ENCODE measurements around the gene KLHL35.

The KLHL35 gene

DNA sequence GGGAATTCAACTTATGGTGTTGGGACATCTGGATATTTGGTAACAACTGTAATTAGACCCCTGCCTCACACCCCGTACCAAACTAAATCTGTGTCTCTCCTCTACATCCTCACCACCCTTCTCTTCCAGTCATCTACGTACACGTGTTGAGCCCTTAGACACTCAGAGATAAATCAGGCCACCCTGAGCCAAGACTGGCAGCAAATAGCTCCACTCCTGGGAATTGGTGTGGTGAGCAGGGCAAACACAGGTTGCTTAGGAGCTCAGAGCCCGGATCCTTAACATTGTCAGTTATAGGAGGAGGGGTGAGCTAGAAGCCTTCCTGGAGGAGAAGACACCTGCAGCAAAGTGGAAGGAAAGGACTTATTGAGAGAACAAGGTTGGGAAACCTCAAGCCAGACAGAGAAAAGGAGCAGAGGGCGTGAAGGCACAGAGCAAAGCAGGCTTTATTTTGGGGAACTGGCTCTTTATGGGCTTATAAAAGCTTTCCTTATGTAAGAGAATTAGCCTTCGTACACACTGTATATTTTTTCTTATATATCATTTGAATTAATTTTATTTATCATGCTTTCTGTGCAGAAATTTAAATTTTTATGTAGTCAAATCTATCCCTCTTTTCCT, 36.9 kb upstream of the KLHL35 start:
- DNase-seq (ENCODE audit: low read depth) = no peak

DNA sequence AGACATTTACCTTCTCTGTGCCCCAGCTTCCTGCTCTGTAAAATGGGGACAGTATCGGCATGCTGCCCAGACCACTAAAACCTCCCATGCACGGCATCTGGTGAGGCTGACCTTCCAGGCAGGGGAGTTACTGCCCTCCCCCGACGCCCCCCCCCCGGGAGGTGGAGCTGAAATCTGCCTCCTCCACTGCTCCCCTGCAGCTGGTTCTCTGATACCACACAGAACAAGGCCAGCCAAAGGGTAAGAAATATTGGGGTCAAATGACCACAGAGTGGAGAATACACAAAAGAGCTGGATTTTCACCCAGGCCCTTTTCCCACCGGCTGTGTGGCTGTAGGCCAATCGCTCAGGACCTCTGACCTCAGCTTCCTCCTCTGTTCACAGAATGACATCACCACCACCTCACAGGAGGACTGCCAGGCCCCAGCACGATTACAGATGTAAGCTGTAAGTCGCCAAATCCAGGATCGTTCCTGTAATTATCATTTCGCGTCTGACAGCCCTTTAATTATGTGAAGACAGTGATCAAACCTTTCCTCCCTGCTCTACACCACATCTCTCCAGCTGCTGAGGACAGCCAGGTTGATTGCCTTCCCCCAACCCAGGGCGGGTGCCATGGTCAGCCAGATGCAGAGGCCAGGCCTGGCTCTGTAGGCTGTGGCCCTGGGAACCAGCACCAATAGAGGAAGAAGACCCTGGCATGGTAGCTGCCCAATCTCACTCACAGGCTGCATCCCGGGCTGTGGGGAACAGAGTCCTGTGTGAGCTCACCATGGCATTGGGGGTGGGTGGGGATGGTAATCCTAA, 35.7 kb upstream of the KLHL35 start:
- DNase-seq (ENCODE audit: low read depth) = no peak

DNA sequence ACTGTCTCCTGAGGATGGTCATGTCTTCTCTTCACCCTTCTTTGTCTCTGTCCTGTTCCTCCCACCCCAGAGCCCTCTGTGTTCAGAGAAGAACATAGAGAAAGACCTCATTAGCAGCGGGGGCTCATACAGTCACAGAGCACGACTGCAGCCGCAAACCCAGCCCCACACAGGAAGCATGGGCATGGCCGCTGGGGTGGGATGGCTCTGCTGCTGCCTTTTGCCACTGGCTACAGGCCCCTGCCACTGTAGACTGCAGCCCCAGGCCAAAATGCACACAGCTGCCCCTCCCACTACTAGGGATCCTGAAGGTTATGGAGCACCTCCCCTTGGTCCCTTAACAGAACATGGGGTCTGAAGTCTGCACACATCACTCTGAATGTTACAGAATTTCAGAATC, 34.9 kb upstream of the KLHL35 start:
- DNase-seq (ENCODE audit: low read depth) = no peak

DNA sequence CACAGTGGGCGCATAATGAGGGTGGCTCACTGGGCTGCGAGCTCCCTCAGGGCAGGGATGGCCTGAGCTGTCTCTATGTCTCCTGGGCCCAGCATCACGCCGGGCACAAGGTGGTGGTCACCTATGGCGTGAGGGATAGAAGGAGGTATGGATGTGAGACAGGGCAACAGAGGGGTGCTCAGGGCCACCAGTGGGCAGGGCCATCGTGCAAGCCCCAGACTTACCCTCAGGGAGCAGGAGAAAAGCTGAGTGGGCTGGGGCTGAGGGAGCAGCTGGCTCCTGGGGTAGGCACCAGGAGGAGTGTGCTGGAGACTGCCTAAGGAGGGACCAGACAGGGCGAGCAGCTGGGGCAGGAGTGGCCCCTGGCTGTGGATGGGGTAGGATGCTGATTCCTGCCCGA, 34.3 kb upstream of the KLHL35 start:
- no peak for DNase-seq (ENCODE audit: low read depth)

DNA sequence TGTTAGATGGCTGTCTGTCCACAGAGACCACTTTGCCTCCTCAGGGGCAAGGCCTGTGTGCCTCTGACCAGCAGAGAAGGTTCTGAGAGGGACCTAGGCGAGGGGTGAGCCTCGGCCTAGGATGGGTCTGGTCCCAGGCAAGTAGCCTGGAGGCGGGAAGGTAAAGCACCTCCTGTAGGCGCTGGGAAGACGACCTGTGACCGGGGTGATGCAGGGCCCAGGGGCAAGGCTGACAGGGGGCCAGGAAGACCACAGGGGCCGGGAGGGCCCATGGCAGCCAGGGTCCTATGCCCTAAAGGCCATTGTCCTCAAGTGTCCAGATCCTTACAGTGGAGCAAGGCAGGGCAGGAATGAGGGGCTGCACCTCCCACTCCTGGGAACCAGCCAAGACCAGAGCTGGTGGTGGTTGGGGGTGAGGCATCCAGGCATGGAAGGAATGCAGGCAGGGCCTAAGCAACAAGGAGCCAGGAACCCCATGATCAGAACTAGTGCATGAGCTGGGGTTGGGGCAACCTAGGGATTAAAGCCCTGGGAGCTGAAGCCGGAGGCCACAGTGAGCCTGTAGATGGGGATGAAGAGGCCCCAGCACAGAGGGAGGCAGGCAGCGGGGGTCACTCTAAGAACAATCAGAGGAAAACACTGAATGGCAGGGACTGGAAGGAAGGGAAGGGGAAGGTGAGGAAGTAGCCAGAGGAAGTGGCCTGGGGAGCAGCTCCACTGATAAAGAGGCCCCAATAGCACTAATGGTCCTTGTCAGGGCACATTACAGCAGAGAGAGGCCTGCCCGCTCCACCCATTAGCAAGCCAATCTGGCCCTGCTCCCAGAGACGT, 32.9 kb upstream of the KLHL35 start:
- DNase-seq (ENCODE audit: low read depth) = no peak

DNA sequence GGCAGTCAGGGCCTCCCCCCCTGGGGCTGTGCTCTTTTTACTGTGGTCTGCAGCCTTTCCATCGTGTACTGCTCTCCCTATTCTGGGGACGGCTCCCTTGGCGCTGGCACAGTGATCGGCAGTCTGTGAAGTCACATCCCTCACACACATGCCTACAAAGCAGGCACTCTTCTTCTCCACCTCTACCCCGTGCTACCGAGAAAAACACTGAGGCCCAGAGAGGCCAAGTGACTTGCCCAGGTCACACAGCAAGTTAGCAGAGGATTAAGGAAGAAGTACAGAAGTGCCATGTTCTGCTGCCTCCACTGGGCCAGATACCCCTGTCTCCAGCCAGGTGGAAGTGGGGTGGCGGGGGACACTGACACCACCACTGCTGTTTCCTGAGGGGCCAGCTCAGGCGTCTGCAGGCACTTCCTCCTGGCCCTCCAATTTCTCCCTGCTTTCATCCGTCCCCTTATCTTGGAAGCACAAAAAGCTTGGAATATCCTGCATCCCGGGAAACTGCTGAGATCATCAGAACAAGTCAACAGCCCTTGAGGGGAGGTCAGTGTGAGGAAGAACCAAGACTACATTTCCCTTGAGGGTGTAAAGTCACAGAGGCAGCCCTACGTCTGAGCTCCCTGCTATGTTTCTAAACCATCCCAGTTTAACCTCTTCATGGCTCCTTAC, 30.2 kb upstream of the KLHL35 start:
- no peak for DNase-seq (ENCODE audit: low read depth)

DNA sequence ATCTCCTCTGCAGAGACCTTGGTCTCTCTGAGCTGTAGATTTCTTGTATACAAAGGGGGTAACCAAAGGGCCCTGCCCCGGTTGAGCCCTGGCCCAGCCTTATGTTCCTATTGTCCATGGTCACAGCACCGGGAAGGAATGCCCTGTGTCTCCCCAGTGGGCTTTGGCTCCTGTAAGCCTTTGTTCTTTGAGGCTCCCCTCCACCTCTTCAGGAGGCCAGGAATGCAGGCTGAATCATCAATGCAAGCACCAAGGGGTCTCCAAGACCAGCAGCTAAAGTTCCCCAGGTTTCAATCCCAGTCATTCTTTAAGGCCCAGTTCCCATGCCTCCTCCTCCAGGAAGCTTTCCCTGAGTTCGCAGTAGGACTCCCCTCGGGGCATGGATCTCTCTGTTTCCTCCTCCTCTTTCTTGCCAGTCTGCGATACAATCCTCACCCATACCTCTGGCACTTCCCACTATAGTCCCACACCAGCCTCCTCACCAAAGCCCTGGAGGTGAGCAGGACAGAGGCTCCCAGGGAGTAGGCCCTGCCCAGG, 29.2 kb upstream of the KLHL35 start:
- DNase-seq (ENCODE audit: low read depth) = no peak

DNA sequence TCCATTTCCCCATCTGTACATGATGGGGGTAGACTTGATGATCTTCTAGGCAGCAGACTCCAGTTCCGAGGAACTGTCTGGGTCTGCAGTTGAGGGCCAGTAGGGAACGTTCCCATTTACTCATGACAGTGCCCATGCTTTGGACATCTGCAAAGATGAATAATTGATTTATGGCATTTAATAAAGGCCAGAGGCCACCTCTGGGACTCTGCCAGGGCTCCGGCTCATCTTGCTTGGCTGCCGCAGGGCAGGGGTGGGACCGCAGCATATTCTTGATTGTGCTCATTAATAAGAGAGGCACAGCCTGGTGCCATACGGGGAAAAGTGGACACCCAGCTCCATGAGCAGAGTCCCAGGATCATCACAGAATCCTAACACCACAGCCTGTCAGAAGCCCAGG, 28.1 kb upstream of the KLHL35 start:
- DNase-seq (ENCODE audit: low read depth) = no peak

DNA sequence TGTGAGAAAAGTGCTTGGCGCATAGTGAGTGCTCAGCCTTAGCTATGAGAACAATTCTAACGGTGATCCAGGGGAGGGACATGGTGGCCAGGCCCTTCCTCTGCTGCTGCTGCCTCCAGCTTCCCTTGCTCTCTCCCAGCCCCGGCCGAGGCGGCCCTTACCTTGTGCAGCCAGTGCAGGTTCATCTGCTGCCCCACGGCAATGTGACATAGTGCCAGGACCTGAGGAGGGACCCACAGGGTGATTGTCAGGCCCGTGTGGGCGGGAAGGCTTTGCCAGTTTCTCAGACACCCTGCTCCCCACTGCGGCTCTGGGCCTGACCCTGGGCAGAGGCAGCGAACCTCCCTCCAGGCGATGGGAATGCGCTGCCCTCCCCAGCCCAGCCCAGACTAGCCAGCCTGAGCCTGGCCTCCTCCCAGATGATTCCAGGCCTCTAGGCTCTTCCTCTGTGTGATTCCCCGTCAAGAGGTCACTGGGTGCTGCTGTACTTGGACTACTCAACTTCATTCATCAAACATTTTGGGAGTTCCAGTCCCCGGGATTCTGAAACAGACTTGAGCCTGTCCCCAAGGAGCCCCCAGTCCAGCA, 23.7 kb upstream of the KLHL35 start:
- DNase-seq (ENCODE audit: low read depth) = no peak

DNA sequence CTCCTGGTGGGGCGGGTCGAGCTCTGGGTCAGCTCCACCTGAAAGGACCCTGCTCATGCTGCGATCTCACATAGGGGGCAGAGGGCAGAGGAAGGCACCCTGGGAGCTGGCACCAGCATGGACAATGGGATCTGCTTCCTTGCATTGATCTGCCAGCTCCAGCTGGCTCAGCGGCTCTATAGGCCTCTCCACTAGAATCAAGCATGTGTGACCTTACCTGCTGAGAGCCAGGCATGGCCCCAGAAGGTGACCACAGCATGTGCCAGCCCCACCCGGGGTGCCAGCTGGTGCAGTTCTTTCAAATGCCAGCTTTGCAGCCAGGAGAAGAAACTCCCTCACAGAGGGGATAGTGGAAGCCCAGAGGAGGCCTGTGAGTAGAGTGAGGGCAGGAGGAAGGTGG, 22.0 kb upstream of the KLHL35 start:
- DNase-seq (ENCODE audit: low read depth) = no peak

DNA sequence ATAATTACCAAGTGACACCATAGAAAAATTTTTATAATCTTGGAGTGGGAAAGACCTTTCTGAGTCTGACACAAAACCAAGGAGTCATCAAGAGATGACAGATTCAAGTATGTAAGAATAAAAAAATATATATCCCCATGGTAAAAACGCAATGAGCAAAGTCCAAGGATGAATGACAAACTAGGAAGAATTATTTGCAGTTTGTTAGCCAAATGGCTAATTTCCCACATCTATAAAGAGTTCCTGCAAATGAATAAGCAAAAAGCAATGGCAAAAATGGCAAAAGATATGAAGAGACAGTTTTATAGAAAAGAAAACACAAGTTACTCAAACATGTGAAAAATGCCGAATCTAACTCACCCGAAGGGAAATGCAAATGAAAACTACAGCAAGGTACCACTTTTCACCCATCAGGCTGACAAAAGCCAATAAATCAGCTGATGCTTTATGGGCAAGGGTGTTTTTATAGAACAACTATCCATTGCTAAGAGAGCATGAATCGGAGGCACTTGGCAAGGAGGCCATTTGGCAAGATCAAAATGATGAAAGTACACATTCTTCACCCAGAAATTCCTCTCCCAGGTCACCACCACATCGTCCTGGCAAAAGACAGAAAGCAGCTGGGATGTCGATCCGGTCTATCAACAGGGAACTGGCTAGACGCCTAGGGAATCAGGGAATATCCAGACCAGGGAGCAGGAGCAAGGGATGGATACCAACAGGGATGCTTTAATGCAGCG, 21.1 kb upstream of the KLHL35 start:
- no peak for DNase-seq (ENCODE audit: low read depth)

DNA sequence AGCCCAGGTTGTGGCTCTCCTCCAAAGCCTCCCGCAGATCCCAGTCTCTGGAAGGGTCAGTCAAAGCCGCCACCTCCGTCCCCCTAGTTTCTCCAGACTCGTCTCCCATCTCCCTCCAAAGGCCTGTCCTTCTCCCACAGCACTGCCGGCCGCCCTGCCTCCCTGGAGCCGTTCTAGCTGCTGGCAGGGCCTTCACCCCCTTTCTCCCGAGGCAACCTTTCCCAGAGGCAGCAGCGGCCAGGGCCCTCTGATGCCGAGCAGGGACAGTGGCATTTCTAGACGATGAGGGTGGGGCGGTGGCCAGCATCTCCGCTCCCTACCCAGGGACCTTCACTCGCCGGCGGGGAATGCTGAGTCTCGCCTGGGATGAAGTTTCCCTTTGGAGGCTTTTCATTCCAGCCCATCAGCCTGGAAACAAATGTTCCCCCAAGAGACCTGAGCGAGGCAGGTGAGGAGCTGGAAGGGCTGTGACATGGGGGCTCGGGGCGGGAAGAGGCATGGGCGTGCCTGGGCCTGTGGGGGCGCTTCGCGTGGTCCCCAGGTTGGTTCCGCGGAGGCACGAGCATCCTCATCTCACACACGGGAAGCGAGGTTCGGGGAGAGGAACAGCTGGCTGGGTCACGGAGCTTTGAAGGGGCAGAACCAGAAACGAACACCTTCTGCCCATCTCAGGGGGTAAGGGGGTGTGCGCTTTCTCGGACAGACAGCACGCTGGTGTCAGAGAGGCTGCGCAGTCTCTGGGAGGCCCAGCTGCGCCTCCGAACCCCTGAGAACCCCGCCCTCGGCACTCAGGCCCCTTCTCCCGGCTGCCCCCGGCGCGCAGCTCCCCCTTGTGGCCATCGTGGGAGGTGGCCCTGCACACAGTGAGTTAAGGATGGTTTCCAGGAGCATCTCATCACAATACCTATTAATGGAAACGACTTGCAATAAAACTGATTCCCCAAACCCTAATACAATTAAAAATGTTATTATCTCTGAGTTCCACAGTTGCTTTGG, 18.1 kb upstream of the KLHL35 start:
- no peak for DNase-seq (ENCODE audit: low read depth)

DNA sequence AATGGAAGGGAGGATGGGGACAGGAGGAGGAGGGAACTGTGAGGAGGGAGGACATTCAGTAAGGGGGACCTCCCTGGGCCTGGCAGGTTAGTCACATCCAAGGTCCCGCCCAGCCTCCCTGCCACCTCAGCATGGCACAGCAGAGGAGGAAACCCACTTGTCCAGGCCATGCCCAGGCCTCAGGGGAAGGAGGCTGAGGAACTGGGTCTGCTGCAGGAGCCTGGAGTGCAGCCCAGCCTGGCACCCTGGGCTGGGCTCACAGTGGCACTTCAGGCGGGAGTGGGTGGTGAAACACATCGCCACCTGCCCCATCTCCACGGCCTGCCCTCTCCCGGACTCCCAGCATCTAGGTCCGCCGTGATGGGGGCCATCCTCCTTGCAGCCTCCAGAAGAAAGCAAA, 17.2 kb upstream of the KLHL35 start:
- no peak for DNase-seq (ENCODE audit: low read depth)

DNA sequence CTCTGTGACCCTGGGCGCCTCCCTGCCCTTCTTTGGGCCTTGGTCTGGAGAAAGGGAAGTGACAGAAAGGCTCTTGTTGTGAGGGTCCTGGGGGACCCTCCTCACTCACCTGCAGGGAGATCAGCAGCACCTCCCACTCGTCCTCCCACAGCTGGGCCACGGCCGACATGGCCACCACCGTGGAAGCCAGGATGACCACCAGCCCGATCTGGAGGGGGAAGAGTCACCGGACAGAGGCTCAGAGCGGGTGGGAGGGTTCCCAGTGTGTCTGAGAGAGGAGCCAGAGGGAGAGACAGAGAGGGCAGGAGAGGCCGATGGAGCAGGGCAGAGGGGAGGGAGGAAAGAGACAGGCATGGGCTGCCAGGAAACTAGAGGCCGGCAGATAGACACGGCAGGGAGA, 16.8 kb upstream of the KLHL35 start:
- DNase-seq (ENCODE audit: low read depth) = no peak

DNA sequence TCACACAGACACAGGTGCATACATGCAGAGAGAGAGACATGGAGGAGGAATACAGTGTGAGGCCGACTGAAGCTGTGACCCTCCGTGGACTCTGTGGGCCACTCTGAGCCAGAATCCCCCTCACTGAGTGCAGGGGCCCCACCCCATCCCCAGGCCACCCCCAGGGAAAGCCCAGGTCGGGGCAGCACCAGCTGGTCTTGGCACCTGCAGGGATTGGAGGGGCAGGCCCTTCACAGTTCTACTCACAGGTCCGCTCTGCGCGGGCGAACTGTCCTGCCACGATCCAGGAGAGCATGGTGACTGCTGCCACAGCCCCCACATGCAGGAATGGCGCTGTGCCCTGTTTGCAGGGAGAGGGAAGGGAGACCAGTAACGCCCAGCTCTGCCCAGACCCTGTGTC, 16.3 kb upstream of the KLHL35 start:
- DNase-seq (ENCODE audit: low read depth) = no peak

DNA sequence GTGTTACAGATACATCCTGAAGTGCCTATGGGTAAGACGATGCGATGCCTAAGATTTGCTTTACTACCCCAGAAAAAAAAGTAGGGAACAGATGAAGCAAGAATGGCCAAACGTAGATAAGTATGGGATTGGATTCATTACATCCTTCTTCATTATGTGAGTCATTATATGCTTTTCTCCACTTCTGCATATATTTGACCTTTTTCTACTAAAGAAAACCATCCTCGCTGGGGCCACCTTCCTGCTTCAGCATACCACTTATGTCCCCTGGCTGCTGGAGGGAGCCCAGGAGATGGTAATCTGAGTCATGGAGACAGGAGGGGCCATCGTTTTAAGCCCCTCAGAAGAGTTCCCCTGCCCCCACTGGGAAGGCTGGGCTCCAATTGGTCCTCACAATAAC, 14.4 kb upstream of the KLHL35 start:
- no peak for DNase-seq (ENCODE audit: low read depth)

DNA sequence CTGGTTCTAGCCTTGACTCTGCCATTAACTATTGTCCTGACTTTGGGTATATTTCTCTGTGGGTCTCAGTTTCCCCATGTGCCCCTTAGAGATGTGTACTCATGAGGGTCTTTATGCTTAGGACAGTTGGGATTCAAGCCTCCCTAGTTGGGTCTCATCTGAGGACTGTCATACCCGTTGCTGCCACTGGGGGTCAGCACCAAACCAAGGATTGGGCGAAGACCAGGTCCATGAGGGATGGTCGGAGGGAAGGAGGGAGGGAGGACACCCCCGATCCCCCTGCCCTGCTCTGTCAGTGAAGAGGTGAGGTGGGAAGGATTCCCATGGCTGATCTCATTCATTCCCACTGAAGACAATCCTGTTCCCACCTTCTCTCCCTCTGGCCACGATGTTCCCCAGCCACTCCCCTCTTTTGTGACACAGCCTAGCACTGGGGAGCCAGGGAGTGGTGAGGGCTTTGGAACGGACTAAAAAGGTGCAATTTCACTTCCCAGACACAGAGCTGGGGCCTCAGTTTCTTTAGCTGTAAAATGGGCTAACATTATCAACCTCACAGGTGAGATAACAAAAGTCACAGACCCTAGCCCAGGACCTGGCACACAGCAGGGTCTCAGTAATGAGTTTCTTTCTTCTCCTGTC, 12.4 kb upstream of the KLHL35 start:
- DNase-seq (ENCODE audit: low read depth) = no peak

DNA sequence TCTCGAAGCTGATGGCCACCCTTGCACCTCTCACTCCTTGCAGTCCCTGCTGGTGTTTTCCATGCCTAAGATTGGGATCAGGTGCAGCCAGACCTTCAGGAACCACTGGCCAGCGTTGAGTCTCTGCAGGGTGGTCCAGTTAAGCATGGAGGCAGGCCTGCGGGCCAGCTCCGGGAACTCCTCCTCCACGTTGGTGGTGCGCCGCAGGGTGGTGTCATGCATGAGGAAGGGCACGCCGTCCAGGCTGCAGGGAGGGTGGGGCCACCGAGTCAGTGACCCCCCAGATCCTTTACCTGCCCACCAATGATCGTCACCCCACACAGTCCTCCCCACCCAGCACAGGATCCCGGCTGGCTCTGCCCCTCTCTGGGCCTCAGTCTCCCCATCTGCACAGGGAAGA, 10.0 kb upstream of the KLHL35 start:
- no peak for DNase-seq (ENCODE audit: low read depth)

DNA sequence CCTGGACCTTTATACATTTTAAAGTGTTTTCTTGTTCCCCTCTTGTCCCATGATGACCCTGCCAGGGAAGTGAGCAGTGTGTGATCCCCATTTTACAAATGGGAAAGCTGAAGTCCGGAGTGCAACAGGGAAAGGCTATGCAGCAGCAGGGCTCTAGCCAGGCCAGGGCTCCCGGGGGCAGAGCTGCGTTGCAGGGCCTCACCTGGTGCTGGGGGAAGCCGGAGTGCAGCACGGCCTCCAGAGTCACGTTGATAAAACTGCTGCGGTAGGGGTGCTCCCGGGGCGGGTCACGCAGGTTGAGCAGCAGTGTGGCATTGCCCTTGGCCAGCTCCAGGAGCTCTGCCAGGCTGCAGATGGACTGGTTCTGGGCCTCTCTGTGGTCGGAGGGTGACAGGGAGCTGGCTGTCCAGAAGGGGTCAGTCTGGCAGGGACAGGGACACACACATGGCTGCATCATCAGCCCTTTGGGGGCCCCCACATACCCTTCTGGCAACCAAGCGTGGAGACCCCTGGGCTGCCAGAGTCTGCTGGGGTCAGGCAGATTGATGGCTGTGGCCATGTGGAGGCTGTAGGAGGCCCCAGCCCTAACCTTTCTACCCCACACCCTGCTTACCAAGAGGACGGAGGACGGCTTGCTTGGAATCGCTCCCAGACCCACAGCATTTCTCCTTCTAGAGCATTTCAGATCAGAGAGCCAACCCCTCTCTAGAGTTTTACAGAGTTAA, 9.3 kb upstream of the KLHL35 start:
- DNase-seq (ENCODE audit: low read depth) = no peak

Data from HS-5 (cell line).